Measurements from ENCODE around the gene NANP. TPM values are rescaled to one million over a fixed set of nuclear protein-coding genes. Genes with fewer than 3 reads are reported as not detected.

The NANP gene
- total and polyA plus RNA-seq, 2 of the 13 experiments (the other 11 are each of a cell fraction or from before 2014, with no cell fraction given) = 8.9 to 21.5 TPM

DNA sequence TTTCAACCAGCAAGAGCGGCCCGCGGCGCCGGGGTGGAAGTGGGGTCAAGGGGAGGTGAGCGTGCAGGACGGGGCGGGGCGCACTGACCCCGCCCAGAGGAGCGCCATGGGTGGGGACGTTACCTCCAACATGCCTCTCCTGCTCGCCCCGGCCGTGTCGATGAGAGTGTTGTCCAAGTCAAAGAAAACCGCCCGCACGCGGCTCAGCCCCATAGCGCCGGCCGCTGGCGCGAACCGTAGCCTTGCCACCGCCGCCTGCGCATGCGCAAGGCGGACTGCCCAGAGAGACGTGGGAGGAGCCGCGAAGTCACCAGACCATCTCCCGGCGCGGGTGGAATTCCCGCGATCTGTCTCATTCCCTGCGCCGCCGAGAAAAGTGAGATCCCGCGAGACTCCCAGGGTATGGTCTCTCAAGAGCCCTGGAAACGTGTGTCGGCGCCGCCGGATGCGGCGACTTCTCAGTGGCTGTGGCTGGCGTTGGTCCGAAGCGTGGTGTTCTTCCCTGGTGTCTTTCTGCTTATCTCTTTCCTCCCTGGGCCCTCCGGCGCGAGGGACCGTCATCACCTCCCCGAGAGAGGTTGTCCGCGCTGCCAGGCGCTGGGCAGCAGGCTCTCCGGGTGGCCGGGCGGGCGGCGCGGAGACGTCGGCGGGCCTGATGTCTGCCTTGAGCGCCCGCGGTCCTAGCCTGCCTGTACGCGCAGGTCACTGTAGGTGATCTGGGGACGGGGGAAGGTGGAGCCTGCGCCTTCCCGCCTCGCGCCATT lies at the start of gene NANP (continued):
- peak; percentile 96 for TF ChIP-seq ZZZ3 (CRISPR knock-in tag; IDR thresholded peaks at IDR 0.05; ENCODE audit: borderline replicate concordance)
- TF ChIP-seq KDM5A (IDR thresholded peaks at IDR 0.05; ENCODE audit: borderline replicate concordance, low read length) = peak; percentile 75
- no peak; the same call in none of the 2 replicates for TF ChIP-seq MIER2 (CRISPR knock-in tag; IDR thresholded peaks at IDR 0.05)
- TF ChIP-seq ZNF878 (CRISPR knock-in tag; IDR thresholded peaks at IDR 0.05) = peak; percentile 99
- TF ChIP-seq HOXD1 (CRISPR knock-in tag; IDR thresholded peaks at IDR 0.05) = peak; percentile 12
- peak; percentile 96 for TF ChIP-seq ZNF564 (CRISPR knock-in tag; IDR thresholded peaks at IDR 0.05)
- TF ChIP-seq ZNF205 (CRISPR knock-in tag; IDR thresholded peaks at IDR 0.05) = peak; percentile 83
- TF ChIP-seq GATA4 (IDR thresholded peaks at IDR 0.05; ENCODE audit: borderline replicate concordance, low read depth) = peak; percentile 77
- no peak for TF ChIP-seq SIX1 (CRISPR knock-in tag; IDR thresholded peaks at IDR 0.05; ENCODE audit: borderline replicate concordance)
- TF ChIP-seq GATAD2A (CRISPR knock-in tag; IDR thresholded peaks at IDR 0.05) = peak; percentile 88
- peak; percentile 50; the same call in 1 of the 2 replicates for TF ChIP-seq ELF1 (CRISPR knock-in tag; IDR thresholded peaks at IDR 0.05)
- TF ChIP-seq ZNF83 (CRISPR knock-in tag; IDR thresholded peaks at IDR 0.05; ENCODE audit: borderline replicate concordance) = peak; percentile 98
- peak; percentile 98 for TF ChIP-seq SMAD1 (CRISPR knock-in tag; IDR thresholded peaks at IDR 0.05; ENCODE audit: borderline replicate concordance, low read depth)
- peak; percentile 98 for TF ChIP-seq REXO4 (CRISPR knock-in tag; IDR thresholded peaks at IDR 0.05; ENCODE audit: borderline replicate concordance)
- TF ChIP-seq, protein P1, sequence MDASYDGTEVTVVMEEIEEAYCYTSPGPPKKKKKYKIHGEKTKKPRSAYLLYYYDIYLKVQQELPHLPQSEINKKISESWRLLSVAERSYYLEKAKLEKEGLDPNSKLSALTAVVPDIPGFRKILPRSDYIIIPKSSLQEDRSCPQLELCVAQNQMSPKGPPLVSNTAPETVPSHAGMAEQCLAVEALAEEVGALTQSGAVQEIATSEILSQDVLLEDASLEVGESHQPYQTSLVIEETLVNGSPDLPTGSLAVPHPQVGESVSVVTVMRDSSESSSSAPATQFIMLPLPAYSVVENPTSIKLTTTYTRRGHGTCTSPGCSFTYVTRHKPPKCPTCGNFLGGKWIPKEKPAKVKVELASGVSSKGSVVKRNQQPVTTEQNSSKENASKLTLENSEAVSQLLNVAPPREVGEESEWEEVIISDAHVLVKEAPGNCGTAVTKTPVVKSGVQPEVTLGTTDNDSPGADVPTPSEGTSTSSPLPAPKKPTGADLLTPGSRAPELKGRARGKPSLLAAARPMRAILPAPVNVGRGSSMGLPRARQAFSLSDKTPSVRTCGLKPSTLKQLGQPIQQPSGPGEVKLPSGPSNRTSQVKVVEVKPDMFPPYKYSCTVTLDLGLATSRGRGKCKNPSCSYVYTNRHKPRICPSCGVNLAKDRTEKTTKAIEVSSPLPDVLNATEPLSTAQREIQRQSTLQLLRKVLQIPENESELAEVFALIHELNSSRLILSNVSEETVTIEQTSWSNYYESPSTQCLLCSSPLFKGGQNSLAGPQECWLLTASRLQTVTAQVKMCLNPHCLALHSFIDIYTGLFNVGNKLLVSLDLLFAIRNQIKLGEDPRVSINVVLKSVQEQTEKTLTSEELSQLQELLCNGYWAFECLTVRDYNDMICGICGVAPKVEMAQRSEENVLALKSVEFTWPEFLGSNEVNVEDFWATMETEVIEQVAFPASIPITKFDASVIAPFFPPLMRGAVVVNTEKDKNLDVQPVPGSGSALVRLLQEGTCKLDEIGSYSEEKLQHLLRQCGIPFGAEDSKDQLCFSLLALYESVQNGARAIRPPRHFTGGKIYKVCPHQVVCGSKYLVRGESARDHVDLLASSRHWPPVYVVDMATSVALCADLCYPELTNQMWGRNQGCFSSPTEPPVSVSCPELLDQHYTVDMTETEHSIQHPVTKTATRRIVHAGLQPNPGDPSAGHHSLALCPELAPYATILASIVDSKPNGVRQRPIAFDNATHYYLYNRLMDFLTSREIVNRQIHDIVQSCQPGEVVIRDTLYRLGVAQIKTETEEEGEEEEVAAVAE (CRISPR knock-in tag; IDR thresholded peaks at IDR 0.05; ENCODE audit: borderline replicate concordance) = peak; percentile 95
- peak; percentile 97 for TF ChIP-seq ZBTB42 (CRISPR knock-in tag; IDR thresholded peaks at IDR 0.05)
- peak; percentile 81; the same call in 1 of the 2 replicates for TF ChIP-seq GPN1 (CRISPR knock-in tag; IDR thresholded peaks at IDR 0.05; ENCODE audit: borderline replicate concordance)
- TF ChIP-seq, protein P2, sequence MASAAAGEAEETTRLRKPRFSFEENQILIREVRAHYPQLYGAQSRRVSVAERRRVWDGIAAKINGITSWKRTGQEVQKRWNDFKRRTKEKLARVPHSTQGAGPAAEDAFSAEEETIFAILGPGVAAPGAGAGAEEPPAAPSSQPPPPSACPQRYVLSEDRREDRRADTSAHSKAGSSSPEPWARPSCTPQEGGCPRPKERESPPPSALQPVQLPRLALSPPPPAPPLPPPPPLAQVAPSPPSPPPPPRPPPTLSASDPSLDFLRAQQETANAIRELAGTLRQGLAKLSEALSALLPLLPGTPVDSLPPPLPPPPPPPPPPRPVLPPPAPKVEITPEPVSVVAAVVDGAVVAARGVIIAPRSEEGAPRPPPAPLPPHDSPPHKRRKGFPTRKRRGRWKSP (CRISPR knock-in tag; IDR thresholded peaks at IDR 0.05) = peak; percentile 94
- TF ChIP-seq HIVEP1 (CRISPR knock-in tag; IDR thresholded peaks at IDR 0.05) = peak; percentile 98
- peak; percentile 96; the same call in 1 of the 2 replicates for TF ChIP-seq TOPORS (CRISPR knock-in tag; IDR thresholded peaks at IDR 0.05)
- TF ChIP-seq, protein P3, sequence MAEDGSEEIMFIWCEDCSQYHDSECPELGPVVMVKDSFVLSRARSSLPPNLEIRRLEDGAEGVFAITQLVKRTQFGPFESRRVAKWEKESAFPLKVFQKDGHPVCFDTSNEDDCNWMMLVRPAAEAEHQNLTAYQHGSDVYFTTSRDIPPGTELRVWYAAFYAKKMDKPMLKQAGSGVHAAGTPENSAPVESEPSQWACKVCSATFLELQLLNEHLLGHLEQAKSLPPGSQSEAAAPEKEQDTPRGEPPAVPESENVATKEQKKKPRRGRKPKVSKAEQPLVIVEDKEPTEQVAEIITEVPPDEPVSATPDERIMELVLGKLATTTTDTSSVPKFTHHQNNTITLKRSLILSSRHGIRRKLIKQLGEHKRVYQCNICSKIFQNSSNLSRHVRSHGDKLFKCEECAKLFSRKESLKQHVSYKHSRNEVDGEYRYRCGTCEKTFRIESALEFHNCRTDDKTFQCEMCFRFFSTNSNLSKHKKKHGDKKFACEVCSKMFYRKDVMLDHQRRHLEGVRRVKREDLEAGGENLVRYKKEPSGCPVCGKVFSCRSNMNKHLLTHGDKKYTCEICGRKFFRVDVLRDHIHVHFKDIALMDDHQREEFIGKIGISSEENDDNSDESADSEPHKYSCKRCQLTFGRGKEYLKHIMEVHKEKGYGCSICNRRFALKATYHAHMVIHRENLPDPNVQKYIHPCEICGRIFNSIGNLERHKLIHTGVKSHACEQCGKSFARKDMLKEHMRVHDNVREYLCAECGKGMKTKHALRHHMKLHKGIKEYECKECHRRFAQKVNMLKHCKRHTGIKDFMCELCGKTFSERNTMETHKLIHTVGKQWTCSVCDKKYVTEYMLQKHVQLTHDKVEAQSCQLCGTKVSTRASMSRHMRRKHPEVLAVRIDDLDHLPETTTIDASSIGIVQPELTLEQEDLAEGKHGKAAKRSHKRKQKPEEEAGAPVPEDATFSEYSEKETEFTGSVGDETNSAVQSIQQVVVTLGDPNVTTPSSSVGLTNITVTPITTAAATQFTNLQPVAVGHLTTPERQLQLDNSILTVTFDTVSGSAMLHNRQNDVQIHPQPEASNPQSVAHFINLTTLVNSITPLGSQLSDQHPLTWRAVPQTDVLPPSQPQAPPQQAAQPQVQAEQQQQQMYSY (CRISPR knock-in tag; IDR thresholded peaks at IDR 0.05) = no peak; the same call in 1 of the 2 replicates

All from HepG2 (cell line).